B cell (primary cell): ENCODE results near the gene CCDC68.

Source experiments
- CTCF ChIP-seq: fragments of 200-600 bp; IDR thresholded peaks from one replicate; pipeline ENCODE4 v1.8.0; 2022; ENCODE audit warnings: antibody characterized with exemption, mild to moderate bottlenecking
- EZH2 ChIP-seq: IDR thresholded peaks from 2 replicates; pipeline ENCODE4 v1.6.1; 2012; ENCODE audit warnings: borderline replicate concordance, low read depth, mild to moderate bottlenecking, moderate library complexity, low read length; ENCODE audit not compliant: insufficient read depth, poor library complexity, severe bottlenecking

DNA sequence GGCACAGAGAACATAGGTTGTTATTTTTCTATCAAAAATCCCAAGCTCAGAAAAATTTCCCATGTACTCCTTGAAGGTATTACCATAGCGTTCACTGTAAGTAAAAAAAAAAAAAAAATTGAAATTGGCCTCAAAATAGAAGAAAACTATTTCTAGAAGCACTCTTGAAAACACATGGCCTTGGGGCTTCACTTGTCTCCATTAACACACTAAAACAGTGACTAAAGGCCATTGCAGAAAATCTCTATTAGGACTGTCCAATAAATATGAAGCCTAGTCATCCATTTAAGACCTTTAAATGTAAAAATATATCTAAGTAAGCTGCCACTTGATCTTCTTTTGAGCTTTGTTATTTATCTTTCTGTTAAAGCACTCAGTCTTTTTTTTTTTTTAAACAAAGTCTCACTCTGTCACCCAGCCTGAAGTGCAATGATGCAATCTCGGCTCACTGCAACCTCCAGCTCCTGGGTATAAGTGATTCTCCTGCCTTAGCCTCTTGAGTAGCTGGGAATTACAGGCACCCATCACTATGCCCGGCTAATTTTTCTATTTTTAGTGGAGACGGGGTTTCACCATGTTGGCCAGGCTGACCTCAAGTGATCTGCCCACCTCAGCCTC lies 35.8 kb downstream of the CCDC68 start:
- TF ChIP-seq CTCF (no peak), EZH2 (no peak)
